ENCODE results near the gene KLB.
A peak's percentile ranks its signal among the peaks of the same experiment; 100 is the strongest.
"Not testable (repeated sequence)": the region's sequence is repeated elsewhere in the genome, so short reads cannot be mapped to it uniquely, and the experiment has no call there.

Gene KLB

GRCh38 chr4:39406763-39407583, at the start of gene KLB:
TSS of gene KLB (plus strand) at chr4:39406930. CDS start at chr4:39406950, 20 bp downstream.
- DNase-seq = no peak

GRCh38 chr4:39357002-39357401, 49.7 kb upstream of the KLB start:
- DNase-seq = no peak

- DNase-seq = not testable (repeated sequence)
Observed at GRCh38 chr4:39360611-39361010, 46.1 kb upstream of the KLB start.

GRCh38 chr4:39362827-39363226, 43.9 kb upstream of the KLB start:
- no peak for DNase-seq

DNA sequence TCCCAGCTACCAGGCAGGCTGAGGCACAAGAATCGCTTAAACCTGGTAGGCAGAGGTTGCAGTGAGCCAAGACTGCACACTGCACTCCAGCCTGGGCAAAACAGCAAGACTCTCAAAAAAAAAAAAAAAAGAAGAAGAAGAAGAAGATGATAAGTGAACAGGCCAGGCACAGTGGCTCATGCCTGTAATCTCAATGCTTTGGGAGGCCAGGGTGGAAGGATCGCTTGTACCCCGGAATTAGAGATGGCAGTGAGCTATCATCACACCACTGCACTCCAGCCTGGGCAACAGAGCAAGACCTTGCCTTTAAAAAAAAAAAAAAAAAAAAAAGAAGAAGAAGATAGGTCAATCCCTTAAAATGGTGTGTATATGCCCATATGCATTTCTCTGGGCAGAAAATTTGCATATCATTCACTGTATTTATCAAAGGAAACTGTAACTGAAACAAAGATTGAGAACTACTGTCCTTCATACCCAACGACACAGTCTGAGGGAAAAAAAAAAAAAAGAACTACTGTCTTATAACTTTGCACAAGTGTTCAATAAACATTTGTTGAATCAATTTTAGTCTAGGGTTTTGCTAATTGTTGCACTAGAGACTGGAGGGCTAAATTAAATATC, 42.8 kb upstream of the KLB start:
- DNase-seq = no peak

DNA sequence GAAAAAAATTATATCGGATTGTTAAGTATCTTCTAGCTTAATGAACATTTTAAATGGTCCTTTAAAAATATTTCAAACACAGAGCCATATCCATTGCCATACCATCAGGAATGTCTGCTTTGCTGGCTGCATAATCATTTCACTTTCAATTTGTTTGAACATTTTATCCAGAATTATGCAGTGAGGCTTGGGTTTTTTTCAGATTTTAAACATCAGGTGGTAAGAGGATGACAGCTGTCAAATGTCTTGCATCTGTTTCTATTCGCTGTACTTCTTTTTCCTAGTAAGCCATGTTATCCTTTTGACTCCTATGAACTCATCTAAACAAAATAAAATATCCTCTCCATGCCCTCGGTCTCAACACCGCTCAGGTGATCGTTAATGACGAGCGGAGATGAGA, 41.4 kb upstream of the KLB start:
- DNase-seq = no peak

DNA sequence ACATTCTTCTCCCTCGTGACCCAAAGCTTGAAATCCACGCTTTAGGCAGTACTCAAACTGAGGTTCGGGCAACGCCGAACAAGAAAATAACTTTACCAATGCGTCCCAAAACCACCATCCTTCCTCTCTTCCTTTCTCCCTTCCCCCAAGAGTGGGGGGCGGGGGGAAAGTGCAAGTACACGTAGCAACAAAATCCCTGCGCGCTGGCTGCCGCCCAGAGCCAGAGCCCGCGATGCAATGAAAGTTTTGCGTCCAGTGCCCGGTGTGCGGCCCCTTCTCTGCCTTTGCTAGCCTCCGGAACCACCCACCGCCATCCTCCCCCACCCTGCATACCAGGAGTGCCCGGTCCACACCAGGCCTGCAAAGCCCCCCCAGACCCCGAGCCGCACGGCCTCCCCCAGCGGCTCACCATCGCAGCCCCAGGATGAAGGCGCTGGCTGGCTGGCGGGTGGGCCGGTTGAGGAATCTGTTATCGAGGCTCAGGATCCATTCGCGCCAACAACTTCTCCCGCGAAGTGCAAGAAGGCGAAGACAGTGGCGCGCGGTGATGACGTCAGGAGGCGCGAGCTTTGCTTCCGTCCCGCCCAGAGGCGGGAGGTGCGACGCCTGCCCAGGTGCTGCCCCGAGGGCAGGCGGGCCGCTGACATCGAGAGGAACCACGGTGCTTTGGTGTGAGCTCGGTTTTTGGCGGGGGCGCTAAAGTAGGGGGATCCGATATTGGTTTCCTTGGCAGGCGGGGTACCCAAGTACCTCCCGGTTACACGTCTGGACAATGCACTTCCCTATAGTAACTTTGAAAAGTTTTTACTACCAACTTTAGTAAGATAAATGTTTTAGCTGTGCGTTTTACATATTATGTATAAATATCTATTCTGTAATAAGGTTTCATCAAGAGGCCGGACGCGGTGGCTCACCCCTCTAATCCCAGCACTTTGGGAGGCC, 40.6 kb upstream of the KLB start, which contains the start of gene RFC1:
TSS of gene RFC1 (minus strand) at position 533 of the 942 bp plus-strand sequence. CDS start at position 412, 121 bp downstream.
- DNase-seq = peak; percentile 93

- DNase-seq = no peak
Observed at GRCh38 chr4:39367166-39367565, 39.6 kb upstream of the KLB start.

- DNase-seq = no peak
Observed at GRCh38 chr4:39369301-39369700, 37.4 kb upstream of the KLB start.

- DNase-seq = not testable (repeated sequence)
Observed at GRCh38 chr4:39371209-39371608, 35.5 kb upstream of the KLB start.

GRCh38 chr4:39375478-39375877, 31.3 kb upstream of the KLB start:
- DNase-seq = no peak

DNA sequence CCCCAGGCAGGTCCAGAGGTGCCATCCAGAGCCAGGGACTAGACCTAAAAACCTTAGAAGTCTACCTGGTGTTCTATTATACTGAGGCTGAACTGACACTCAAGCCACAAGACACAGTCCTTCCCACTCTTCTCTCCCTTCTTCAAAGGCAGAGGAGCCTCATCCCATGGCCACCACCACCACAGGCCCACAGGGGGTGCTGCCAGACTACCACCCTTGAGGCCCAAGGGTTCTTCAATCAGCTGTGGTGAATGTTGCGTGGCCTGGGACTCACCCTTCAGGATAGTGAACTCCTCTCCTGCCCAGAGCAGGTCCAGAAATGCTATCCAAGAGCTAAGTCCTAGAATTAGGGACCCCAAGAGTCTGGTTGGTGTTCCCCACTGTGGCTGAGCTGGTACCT, 23.0 kb upstream of the KLB start:
- no peak for DNase-seq

DNA sequence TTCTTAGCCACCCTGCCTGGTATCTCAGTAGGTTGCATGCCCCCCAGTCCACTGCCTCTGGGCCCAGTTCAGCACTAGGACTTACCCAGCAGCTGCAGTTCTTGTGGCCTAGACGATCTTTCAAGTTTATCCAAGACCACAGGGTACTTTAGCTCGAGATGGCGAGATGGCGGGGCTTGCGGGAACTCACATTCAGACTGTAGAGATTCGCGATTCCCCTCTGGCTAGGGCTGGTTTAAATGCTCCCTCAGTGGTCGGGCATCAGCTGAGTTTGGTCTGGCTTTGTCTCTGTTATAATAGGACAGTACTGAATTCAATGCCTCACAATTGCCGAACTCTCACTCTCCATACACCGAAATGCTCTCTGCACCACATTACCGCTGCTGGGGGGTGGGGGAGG, 22.2 kb upstream of the KLB start:
- DNase-seq = no peak

DNA sequence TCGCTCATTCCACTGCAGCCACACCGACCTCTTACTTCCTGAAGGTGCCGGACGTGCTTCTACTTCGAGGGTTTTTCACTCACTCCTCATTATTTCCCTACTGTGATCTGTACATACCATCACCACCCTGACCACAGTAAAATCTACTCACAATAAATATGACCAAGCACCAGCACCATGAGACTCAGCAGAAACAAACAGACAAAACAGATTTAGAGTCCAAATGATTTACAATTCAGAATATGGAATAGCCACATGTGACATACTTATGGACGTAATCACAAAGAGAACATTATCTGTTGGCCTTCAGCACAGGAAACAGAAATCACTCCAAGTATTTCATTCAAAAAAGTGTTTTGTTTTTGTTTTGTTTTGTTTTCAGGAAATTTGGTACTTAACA, 16.1 kb upstream of the KLB start:
- DNase-seq = no peak

DNA sequence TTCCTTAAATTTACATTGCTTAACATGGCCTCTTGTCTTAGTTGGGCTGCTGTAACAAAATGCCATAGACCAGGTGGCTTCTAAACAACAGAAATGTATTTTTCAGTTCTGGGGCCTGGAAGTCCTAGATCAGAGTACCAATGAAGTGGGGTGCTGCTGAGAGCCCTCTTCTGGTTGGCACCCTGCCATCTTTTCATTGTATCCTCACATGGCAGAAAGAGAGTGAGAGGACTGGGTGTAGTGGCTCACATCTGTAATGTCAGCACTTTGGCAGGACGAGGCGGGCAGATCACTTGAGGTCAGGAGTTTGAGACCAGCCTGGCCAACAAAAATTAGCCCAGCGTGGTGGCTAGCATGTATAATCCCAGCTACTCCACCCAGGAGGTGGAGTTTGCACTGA, 12.0 kb upstream of the KLB start:
- DNase-seq = no peak

GRCh38 chr4:39401640-39402039, 5.1 kb upstream of the KLB start:
- DNase-seq = not testable (repeated sequence)

- no peak for DNase-seq
Observed at GRCh38 chr4:39407584-39407885, 805 bp downstream of the KLB start.

DNA sequence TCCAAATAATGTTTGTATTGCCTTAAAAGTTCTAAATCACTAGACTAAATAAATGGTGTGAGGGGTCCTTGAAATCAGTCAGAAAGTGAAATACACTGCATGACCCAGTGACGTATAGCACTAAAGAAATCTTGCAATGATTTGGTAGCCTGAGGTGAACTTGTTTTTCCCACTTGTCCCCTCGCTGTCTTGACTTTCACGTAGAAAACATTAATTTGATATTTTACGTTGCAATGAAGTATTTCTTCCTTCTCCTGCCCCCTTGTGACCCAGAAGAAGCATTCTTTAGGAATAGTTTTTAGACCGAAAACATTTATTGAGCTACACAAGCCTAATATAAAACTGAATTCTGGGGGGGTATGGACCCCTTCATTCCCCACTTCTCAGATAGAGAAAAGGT, 3.7 kb downstream of the KLB start:
- DNase-seq = no peak

GRCh38 chr4:39411561-39411960, 4.8 kb downstream of the KLB start:
- DNase-seq = not testable (repeated sequence)

DNA sequence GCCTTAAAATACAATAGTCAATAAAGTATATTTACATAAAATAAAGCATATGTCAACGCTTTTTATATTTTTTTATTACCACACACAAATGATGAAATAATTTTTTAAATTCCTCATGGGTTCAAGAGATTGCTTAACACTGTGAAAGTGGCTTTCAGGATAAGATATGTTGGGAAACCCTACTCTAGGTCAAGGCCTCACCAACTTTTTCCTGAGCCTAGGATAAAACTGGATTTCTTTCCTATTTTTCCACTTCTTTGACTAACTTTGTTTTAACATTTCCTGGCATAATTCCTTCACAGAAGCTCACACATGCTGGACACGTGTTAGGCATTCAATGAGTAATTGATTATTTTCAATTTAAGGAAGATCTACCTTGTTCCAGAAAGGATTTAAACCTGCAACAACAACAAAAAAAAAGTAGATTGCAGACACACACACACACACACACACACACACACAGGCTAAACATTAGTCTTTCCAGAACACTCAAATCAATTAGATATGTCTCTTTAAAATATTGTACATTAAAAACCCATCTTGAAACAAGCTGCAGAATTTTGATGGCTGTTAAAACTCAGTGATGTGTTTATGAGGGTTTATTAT, 9.1 kb downstream of the KLB start:
- DNase-seq = no peak

GRCh38 chr4:39422247-39422646, 15.5 kb downstream of the KLB start:
- DNase-seq = no peak

GRCh38 chr4:39425297-39425696, 18.6 kb downstream of the KLB start:
- not testable (repeated sequence) for DNase-seq

- DNase-seq = no peak
Observed at GRCh38 chr4:39426728-39427127, 20.0 kb downstream of the KLB start.
